PC-9 (cell line): Measurements from ENCODE around the gene UBA1. TPM values are rescaled to one million over a fixed set of nuclear protein-coding genes. Genes with fewer than 3 reads are reported as not detected.

Experiments
- BruUV-seq: library from RNA; stranded (reverse); fragments of 400-500 nt; replicated peaks from 2 replicates; lab custom pipeline; 2021; lab: Mats Ljungman, UMichigan
- CTCF ChIA-PET: fragments of 300-600 bp; sonication (Branson Sonifier 250); formaldehyde crosslinking; loops from one replicate; lab custom pipeline; 2022; ENCODE audit warnings: antibody characterized with exemption; lab: Charles Lee
- POLR2A ChIA-PET: fragments of 300-600 bp; sonication (Branson Sonifier 250); formaldehyde crosslinking; loops from one replicate; lab custom pipeline; 2022; ENCODE audit warnings: antibody characterized with exemption; ENCODE audit not compliant: unreplicated experiment; lab: Charles Lee
- DNase-seq, 2 experiments: peaks; one replicate each; pipeline versions ENCODE4 v3.0.0 to v3.0.0-alpha.2; 2015 to 2022; ENCODE audit warnings: mixed read lengths in 1 of 2
- H2AFZ ChIP-seq: fragments of 200-600 bp; sonication (generic); 2 replicates; pipeline ENCODE4 v1.8.1; 2017; ENCODE audit warnings: antibody characterized with exemption
- H3F3A ChIP-seq: fragments of 200-600 bp; sonication (generic); 2 replicates; pipeline ENCODE4 v1.8.1; 2017; ENCODE audit warnings: antibody characterized with exemption, mild to moderate bottlenecking, low read depth; ENCODE audit not compliant: insufficient read depth
- H3K27ac ChIP-seq: fragments of 200-600 bp; sonication (generic); 2 replicates; pipeline ENCODE4 v1.6.1; 2016; ENCODE audit warnings: mixed run types
- H3K27me3 ChIP-seq: fragments of 200-600 bp; sonication (generic); 2 replicates; pipeline ENCODE4 v1.6.1; 2016; ENCODE audit warnings: low read depth, mixed run types; ENCODE audit not compliant: insufficient read depth
- H3K36me3 ChIP-seq: fragments of 200-600 bp; sonication (generic); 2 replicates; pipeline ENCODE4 v1.6.1; 2016; ENCODE audit warnings: low read depth, mixed run types
- H3K4me1 ChIP-seq: fragments of 200-600 bp; sonication (generic); replicated peaks from 2 replicates; pipeline ENCODE4 v1.6.1; 2016; ENCODE audit warnings: mixed run types; ENCODE audit not compliant: insufficient read depth
- H3K4me2 ChIP-seq: fragments of 200-600 bp; sonication (generic); 2 replicates; pipeline ENCODE4 v1.6.1; 2017; ENCODE audit warnings: mixed run types
- H3K4me3 ChIP-seq: fragments of 200-600 bp; sonication (generic); 2 replicates; pipeline ENCODE4 v1.6.1; 2016; ENCODE audit warnings: mixed run types
- H3K79me2 ChIP-seq: fragments of 200-600 bp; sonication (generic); 2 replicates; pipeline ENCODE4 v1.6.1; 2017; ENCODE audit warnings: low read depth, mixed run types
- H3K9me2 ChIP-seq: fragments of 200-600 bp; sonication (generic); 2 replicates; pipeline ENCODE4 v1.8.1; 2017; ENCODE audit warnings: mild to moderate bottlenecking; ENCODE audit not compliant: insufficient read depth
- H3K9me3 ChIP-seq: fragments of 200-600 bp; sonication (generic); 2 replicates; pipeline ENCODE4 v1.8.1; 2016; ENCODE audit warnings: low read depth; ENCODE audit not compliant: insufficient read depth
- H4K20me1 ChIP-seq: fragments of 200-600 bp; sonication (generic); 2 replicates; pipeline ENCODE4 v1.8.1; 2017; ENCODE audit not compliant: insufficient read depth
- EZH2 ChIP-seq: fragments of 200-600 bp; sonication (generic); IDR thresholded peaks from 2 replicates; pipeline ENCODE4 v1.8.0; 2017; ENCODE audit warnings: antibody characterized with exemption, low read depth
- intact Hi-C: fragments of 100-400 bp; cut with micrococcal nuclease; formaldehyde crosslinking; loops from one replicate; pipeline ENCODE4 v1.10.0; 2022; ENCODE audit not compliant: unreplicated experiment
- total RNA-seq: library from RNA; stranded (reverse); gene quantifications from 2 replicates; pipeline ENCODE4 v1.2.3, GENCODE V29; 2021
- TF ChIP-seq, protein P1 (sequence below): fragments of 200-600 bp; sonication (generic); conservative IDR thresholded peaks from 2 replicates; pipeline ENCODE4 v1.6.1; 2017; ENCODE audit warnings: mixed run types, antibody characterized with exemption, mild to moderate bottlenecking, moderate library complexity

UBA1 gene
- total RNA-seq, 1 experiment from 2014 or later: 126 TPM

DNA sequence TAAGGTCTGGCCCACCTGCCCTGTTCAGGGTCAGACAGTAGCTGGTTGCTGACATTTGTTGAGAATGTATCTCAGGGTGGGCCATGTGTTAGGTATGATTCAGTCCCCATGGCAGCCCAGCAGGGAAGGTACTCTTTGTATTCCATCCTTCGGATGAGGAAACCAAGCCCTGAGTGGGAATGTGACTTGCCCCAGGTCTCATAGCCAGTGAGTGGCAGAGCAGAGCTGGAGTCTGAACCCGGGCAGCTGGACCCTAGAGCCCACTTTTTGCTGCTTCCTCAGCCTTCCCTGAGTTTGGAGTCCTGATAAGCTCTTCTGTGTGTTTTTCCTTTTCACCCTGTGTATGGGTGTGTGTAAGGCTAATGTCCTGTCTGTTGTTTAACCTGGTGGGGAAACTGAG is 21.6 kb upstream of the UBA1 start:
- TF ChIP-seq, protein P1, sequence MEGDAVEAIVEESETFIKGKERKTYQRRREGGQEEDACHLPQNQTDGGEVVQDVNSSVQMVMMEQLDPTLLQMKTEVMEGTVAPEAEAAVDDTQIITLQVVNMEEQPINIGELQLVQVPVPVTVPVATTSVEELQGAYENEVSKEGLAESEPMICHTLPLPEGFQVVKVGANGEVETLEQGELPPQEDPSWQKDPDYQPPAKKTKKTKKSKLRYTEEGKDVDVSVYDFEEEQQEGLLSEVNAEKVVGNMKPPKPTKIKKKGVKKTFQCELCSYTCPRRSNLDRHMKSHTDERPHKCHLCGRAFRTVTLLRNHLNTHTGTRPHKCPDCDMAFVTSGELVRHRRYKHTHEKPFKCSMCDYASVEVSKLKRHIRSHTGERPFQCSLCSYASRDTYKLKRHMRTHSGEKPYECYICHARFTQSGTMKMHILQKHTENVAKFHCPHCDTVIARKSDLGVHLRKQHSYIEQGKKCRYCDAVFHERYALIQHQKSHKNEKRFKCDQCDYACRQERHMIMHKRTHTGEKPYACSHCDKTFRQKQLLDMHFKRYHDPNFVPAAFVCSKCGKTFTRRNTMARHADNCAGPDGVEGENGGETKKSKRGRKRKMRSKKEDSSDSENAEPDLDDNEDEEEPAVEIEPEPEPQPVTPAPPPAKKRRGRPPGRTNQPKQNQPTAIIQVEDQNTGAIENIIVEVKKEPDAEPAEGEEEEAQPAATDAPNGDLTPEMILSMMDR: no peak
- TF ChIP-seq EZH2: no peak
- H3K27me3 ChIP-seq: no peaks in the 10 kb centered on the region

GRCh38 chrX:47172549-47172948 is 21.1 kb upstream of the UBA1 start:
- no peaks in the 10 kb centered on the region for H3K36me3 ChIP-seq
- ChIA-PET CTCF (no interaction called here), POLR2A (no interaction called here)
- TF ChIP-seq, protein P1: no peak
- TF ChIP-seq EZH2: no peak
- no peak for DNase-seq
- H3K9me2 ChIP-seq: no peaks in the 10 kb centered on the region
- H3K4me2 ChIP-seq: no peak overlapping the region
- no peaks in the 10 kb centered on the region for H3K9me3 ChIP-seq
- no peak overlapping the region for H3K27ac ChIP-seq
- no peaks in the 10 kb centered on the region for H4K20me1 ChIP-seq
- BruUV-seq: no TSS peak
- no peaks in the 10 kb centered on the region for H3K79me2 ChIP-seq
- intact Hi-C loops: no loop called here
- H2AFZ ChIP-seq: no peak overlapping the region
- H3F3A ChIP-seq: no peaks in the 10 kb centered on the region
- no peak overlapping the region for H3K4me3 ChIP-seq
- H3K4me1 ChIP-seq: no peaks in the 10 kb centered on the region
- H3K27me3 ChIP-seq: no peaks in the 10 kb centered on the region

More for the DNA sequence above, 21.6 kb upstream of the UBA1 start:
- DNase-seq: no peak
- intact Hi-C loops: no loop called here
- H3F3A ChIP-seq: no peaks in the 10 kb centered on the region
- H3K36me3 ChIP-seq: no peaks in the 10 kb centered on the region
- H3K9me3 ChIP-seq: no peaks in the 10 kb centered on the region
- ChIA-PET CTCF (no interaction called here), POLR2A (no interaction called here)
- H3K4me1 ChIP-seq: no peaks in the 10 kb centered on the region
- no peaks in the 10 kb centered on the region for H3K79me2 ChIP-seq
- no peak overlapping the region for H3K4me3 ChIP-seq
- no peak overlapping the region for H2AFZ ChIP-seq
- no TSS peak for BruUV-seq
- no peak overlapping the region for H3K27ac ChIP-seq
- H4K20me1 ChIP-seq: no peaks in the 10 kb centered on the region
- H3K9me2 ChIP-seq: no peaks in the 10 kb centered on the region
- no peak overlapping the region for H3K4me2 ChIP-seq

DNA sequence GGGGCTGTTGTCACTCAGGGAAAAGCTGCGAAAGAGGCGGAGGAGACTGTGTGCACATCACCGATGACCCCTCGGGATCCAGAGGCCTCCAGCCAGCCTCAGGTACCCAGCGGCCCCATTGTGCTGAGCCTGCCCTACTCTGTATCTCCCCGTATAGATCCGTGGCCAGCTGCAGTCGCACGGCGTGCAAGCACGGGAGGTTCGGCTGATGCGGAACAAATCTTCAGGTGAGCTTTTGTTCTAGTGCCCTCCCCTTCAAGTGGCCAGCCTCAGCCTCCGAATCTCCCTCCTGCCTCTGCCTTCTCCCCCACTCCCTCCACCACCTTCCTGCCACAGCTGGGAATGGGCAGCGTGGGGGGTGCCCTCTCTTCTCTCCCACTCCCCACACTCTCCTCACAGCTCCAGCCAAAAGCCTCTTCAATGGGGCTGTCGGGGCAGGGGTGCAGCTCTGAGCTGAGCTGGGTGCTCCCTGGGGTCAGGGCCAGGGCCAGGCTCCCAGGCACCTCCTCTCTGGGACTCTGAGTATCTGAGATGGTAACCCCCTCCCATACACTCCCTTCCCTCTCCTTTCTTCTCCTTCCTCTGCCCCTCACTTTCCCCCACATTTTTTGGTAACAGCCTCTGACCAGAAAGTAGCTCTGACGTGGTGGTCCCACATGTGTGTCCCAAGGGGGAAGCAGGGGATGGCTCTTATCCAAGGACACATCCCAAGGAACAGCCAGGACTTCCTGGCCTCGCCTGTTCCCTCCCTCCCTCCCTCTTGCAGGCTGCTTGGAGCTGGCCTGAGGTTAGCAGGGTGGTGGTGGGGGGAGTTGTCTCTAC is 20.4 kb upstream of the UBA1 start:
- no peak for DNase-seq
- H2AFZ ChIP-seq: no peak overlapping the region
- no peak overlapping the region for H3K4me3 ChIP-seq
- BruUV-seq: no TSS peak
- no peak for TF ChIP-seq EZH2
- TF ChIP-seq, protein P1: no peak
- H3K4me2 ChIP-seq: no peak overlapping the region
- H3K36me3 ChIP-seq: no peaks in the 10 kb centered on the region
- intact Hi-C loops: no loop called here
- no peaks in the 10 kb centered on the region for H4K20me1 ChIP-seq
- no peaks in the 10 kb centered on the region for H3K4me1 ChIP-seq
- H3K27ac ChIP-seq: no peak overlapping the region
- no peaks in the 10 kb centered on the region for H3F3A ChIP-seq
- no peaks in the 10 kb centered on the region for H3K9me3 ChIP-seq
- POLR2A ChIA-PET: no interaction called here
- no peaks in the 10 kb centered on the region for H3K79me2 ChIP-seq
- CTCF ChIA-PET: no interaction called here
- H3K27me3 ChIP-seq: no peaks in the 10 kb centered on the region
- H3K9me2 ChIP-seq: no peaks in the 10 kb centered on the region
